ENCODE results near the gene CCDC146.
"Not testable (repeated sequence)": the region's sequence is repeated elsewhere in the genome, so short reads cannot be mapped to it uniquely, and the experiment has no call there.

The CCDC146 gene

DNA sequence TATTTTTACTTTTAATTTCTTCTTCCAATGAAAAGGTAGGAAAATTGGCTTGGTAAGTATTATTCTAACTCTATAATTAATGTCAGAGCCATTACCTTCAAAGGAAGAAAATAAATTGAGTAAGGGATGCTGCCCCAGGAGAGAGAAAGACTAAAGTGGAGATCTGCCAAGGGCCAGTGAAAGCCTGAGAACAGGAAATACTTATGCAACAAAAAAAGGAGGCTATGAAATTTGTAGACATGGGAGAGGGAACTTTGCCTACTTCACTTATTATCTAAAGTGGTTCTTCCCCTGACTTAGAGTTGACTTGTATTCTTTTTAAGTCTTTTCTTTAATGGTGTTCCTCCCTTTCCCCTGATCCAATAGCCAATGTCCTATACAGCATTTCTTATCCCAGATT, 29.8 kb downstream of the CCDC146 start:
- DNase-seq, result not testable (repeated sequence)

DNA sequence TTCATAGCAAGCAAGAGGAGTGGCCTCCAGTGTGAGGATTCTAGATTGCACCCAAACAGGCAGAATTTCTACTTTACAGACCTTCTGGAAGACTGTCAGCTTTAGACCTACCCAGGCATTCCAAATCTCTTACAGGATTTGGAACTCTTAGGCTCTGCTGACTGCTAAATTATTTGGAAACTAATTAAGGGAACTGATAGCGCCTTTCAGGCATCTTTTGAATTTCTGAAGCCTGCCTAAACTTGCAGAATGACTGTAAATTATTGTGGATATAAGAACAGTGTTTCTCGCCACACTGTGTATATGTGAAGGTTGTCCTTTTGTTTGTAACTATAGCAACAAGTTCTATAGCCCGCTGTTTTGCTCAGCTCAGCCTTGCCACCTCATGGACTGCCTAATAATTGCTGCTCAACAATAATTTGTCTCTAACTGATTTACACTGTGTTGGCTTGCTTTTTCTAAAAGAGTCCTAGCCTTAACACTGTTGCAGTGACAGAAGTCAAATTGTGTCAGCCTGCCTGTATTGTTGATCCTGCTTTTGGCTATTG, 32.6 kb downstream of the CCDC146 start:
- peak in 2 of 3 experiments; percentile 34 to 46 for DNase-seq

DNA sequence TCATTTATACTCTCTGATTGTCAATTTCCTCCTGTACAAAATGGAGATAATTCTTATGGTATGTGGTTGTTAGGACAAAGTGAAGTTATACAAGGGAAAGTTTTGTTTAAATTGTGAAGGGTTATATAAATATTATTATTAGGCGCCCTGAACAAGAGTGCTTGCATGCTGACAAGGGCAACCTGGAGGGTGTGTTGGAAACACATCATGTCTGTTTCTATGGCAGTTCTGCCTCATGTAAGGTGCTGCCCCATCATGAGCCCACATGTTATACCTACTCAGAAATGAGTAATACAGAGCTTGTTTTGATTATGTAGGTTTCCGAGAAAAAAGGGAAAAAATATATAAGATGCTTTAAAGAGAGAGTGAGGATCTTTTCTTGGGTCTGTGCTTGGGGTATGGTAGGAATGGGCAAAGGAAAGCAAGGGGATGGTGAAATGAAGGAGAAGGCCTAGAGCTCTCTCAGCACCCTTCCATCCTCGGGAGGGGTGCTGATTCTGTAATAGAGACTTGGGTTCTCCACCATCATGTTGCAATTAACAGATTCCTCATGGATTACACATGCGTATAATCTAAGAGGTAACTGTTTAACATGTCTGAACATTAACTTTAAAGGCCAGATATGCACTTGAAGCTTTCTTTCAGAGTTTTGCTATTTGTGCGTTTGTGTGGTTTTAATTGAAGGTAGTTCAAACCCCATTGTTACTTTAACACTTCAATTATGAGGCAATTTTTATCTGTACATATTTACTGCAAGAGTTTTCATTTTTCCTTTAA, 33.4 kb downstream of the CCDC146 start:
- DNase-seq, result not testable (repeated sequence)

DNA sequence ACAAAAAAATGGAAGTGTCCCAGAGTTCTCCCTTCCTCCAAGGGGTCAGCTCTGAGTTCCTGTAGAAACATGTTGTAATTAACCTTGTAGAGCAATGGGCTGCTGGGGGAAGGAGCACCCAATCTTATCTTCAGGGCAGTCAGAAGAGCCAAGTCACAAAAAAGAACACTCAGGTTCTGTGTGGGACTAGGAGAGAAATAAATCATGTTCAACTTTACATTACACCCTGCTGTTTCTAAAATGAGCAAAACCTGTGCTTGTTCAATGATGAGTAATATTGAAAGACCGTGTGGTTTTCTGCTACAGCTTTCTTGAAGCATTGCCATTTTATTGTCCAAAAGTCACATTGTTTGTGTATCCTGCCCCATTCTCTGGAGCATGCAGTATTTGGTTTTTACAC, 34.6 kb downstream of the CCDC146 start:
- DNase-seq, result not testable (repeated sequence)

DNA sequence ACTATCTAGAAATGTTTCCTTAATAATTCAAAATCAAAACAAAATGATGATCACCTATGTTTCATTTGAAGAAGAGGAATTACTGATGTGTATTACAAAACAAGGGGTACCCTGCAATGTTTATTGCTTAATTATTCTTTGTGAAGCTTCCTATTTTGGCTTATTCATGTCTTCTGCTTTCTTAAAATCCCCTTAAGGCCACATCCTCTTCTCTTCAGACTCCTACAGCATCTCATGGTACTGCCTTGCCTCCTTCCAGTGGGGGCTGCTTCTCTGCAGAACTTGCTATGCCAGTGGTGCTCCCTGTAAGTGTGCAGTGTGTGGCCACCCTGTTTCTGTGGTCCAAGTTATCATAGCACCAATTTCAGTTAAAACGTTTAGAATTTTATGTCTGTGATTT, 35.0 kb downstream of the CCDC146 start:
- DNase-seq, result no peak

DNA sequence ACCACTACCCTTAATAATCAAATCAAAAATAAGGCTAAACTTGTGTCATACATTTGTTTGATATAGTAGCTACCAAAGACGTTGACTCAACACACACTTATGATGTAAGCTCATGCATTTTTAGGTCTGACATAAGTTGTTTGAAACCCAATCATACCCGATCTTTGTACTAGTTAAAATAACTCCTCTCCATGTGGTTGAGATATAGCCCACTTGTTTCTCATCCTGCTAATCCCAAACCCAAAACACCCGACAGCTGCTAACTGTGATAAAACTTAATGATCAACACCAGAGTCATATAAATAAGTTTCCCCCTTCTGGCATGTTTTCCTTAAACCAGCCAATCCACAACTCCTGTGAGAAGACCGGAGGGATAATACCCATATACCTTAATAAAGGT, 48.7 kb downstream of the CCDC146 start:
- not testable (repeated sequence) for DNase-seq

DNA sequence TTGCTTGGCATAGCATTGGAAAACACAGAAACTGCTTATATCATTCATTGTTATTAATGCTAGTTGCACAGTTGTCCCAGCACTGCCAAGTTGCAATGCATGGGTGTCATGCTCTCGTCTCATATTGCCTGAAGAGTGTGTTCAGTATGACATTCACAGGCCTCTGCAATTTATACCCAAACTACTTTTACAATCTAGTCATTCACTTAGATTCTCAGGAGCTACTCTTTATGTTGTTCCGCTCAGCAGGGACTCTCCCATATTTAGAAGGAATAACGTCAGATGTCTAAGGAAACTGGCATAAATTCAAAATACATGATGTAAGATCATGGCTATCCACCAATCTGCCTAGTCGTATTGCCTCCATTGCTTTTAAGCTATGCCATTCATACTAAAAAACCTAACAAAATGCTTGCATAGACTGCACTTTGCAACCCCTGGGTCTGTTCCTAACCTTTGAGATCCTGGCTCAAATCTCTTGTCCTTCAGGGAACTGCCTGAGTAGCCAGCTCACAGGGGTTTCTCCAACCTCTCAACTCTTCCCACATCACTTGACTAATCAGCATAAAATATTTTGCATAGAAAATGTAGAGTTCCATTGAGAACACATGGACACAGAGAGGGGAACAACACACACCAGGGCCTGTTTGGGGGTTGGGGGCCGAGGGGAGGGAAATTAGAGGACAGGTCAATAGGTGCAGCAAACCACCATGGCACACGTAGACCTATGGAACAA, 50.2 kb downstream of the CCDC146 start:
- DNase-seq, result not testable (repeated sequence)

DNA sequence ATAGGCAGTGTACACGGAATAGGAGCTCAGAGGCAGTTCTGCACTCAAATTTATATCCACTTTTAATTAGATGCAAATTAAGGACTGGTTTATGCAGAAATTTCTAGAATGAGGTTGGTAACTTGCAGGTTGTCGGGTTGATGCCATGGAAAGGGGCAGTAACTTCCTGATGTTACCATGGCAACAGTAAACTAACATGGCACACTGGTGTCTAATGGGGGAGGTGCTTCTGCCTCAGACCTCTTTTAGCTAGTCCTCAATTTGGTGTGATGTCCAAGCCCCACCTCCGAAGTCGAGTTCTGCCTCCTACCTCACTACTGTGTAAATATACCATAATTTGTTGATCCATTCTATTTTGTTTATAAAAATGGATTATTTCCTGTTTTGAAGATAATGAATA, 52.0 kb downstream of the CCDC146 start:
- DNase-seq, result not testable (repeated sequence)

DNA sequence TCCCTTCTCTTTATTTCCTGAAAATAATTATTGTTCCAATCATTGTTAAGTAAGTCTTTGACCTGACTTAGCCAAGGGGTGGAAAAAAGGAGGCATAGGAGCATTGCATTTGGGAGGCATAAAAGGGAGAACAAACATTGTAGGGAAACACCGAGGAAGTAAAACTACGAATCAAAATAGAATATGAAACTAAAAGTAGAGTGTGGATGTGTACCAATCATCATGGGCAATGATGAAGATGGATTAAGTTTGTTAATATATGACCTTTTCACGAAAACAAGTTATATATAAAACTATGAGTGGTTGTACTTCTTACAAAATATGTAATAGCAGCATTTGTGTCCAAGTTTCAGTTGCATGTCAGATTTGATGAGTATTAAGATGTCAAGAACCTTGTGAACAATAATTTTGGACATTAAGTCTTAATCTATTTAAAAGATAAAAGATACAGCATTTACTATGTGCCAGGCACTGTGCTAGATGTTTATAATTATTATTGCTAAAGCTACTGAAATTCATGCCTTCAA, 52.9 kb downstream of the CCDC146 start:
- DNase-seq, result not testable (repeated sequence)

DNA sequence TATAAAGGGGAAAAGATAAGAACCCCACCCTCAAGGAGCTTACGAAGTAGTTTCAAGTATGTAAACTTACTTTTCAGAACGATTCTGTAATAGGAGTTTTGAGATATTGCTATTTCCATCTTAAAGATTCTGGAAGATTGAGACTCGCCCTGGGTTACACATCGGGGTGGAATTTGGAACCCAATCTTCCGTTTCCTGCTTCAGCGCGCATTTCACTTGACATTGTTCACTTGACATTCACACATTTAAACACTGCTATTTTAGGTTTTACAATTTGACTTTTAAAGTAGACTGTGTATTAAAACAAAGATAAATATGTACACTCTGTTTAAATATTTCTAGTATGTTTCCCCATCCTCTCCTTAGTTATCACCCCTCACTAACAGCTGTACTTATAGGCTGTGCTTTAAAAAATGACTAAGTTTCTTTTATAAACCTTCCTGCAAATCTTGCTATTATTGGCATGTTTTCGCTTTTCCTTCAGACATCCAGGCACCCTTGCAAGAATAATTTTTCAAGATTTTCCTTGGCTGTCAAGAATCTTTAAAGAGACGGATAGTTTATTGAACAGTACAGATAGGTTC, 55.0 kb downstream of the CCDC146 start:
- DNase-seq, result not testable (repeated sequence)

DNA sequence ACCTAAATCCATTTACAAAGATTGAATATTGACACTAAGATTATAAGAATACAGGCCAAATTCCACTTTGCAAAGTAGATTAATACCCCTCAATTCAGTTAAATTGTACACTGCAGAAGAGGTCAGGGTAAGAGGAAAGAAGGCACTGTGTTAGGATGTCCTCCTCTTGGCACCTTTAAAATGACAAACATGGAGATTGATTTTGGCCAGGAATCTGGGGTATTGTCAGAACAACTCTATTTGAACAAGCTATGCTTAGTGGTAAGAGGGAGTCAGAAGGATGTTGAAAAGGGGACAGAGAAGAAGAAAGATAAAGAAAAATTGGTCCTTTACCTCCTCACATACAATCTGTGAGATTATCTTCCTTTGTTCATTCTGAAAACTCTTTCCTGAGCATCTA, 55.6 kb downstream of the CCDC146 start:
- DNase-seq, result not testable (repeated sequence)

DNA sequence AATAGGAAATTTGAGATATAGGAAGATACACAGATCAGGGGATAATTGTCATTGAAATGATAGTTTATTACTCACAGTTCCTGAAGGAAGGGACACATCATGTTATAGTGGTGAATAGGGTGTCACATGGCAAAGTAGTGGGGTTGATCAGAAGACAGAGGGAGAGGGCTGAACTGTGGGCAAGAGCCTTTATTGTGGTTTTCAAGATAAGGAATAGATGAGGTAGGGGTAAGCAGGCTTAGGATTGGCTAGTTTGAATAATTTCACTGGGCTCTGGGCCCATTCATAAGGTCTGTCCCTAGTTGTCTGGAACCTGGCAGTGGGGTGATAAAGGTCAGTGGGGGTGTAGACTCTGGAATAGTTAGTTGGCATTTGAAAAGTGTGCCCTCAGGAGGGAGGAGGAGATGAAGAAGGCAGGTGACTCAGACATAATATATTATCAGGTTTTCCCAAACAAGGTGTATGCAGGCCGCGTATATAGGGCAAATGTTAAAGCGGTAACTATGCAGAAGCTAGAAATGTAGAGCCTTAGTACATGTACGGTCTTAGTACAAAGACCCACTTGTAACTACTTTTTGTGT, 58.7 kb downstream of the CCDC146 start:
- no peak for DNase-seq

DNA sequence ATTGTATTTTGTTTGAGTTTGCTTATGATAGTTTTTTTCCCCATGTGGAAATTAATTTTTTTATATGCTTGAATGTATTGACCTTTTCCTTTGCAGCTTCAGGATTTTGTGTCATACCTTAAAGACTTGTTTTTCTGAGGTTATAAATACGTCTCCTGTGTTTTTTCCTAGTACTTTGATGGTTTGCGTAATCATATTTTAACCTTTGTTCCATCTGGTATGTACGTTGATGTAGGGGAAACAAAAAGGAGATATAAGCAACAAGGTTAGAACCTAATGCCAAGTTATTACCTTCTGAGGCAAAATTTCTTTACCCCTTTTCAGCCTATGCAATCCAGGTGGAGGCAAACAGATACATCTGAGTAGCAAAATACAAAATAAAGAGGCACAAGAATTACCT, 59.3 kb downstream of the CCDC146 start:
- DNase-seq, result no peak

DNA sequence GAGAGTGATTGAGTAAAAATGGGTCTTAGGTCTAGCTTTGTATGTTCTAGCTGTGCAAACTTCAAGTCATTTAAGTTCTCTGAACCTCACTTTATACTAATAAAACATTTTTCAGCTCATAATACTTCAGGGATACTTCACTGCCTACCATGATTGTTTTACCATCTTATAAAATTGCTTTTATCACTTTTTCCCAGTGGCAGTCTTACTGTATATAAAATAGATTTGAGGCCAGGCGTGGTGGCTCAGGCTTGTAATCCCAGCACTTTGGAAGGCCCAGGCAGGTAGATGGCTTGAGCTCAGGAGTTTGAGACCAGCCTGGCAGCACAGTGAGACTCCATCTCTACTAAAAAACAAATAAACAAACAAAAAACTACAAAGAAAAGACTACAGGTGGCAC, 59.8 kb downstream of the CCDC146 start:
- DNase-seq, result no peak

DNA sequence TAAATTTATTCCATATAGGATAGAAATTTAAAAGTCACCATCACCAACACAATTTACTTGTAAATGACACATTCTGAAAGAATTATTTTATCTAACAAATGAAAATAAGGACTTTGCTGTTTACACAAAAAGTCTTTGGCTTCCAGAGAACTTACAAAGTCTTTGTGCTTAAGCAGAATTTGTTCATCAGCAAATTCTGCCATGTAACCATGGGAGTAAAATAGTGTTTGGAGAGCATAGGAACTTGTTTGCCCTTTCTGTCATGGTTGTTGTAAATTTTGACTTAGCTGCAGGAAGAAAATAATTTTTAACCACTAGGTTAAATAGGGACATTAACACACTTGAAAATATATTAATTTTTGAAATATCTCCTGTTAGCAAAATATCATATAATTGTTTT, 62.0 kb downstream of the CCDC146 start:
- no peak for DNase-seq

DNA sequence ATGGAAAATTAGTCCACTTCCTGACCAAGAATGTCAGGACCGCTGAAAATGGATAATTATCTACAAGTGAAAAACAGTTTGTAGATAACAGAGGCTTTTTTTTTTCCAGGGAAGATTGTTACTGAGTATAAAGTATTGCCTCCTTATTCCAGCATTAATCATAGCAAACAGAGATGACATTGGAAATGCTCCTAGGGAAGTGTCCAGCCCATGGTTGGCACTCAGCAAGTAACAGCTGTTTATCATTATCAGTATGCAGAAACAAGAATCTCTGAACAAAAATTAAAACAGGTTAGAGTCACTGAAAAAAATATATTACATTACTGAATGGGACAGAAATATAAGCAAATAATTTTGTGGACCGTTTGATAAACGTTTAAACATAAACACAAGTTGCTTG, 62.6 kb downstream of the CCDC146 start:
- DNase-seq, result no peak

DNA sequence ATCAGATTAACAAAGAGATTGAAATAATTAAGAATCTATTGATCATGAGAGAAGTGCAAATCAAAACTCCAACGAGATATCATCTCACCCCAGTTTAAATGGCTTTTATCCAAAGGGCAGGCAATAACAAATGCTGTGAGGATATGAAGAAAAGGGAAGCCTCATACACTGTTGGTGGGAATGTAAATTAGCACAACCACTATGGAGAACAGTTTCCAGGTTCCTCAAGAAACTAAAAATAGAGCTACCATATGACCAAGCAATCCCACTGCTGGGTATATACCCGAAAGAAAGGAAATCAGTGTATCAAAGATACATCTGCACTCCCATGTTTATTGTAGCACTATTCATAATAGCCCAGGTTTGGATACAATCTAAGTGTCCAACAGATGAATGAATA, 63.5 kb downstream of the CCDC146 start:
- no peak for DNase-seq

DNA sequence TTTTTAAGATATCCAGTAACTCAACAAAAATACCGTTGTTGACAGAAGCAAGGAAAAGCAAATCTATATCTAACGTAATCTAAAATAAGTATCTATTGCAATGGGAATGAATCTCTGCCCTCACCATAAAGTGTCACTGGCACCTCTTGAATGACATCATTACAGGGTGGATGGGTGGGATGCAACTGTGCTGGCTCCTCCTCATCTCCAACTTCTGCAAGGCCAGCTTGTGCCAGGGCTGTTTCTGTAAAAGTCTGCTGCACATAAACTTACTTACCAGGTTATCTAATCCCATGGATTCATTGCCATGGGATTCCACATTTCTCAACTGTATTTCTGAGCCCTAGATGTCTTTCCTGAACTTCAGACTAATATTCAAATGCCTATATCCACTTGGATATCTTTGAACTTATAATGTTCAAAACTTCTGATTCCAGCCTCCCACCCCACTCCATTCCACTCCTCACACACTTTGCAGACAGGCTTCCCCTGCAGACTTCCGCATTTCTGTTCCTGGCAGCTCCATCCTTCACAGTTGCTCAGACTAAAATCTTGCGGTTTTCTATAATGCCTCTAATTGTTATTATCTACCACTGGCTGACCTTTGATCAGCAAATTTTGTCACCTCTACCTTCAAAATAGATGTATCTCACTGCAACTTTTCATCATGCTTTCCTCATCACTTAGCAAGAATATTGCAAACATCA, 66.5 kb downstream of the CCDC146 start:
- DNase-seq, result no peak

DNA sequence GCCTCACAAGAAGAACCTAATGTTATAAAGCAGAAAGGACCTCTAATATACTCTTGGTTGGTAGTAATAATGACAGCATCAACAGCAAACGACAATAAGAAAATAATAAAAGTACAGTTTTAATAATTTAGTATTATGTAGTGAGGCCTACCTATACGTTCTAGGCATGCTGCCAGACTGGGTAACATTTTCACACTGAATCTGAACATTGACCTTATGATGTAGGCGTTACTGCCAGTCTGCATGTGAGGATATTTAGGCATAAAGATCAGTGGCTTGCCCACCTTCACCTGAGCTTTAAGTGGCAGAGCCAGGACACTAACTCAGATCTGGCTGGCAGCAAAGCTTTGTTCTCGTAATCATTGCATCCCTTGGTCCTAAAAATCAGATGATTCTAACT, 74.7 kb downstream of the CCDC146 start:
- DNase-seq, result no peak

DNA sequence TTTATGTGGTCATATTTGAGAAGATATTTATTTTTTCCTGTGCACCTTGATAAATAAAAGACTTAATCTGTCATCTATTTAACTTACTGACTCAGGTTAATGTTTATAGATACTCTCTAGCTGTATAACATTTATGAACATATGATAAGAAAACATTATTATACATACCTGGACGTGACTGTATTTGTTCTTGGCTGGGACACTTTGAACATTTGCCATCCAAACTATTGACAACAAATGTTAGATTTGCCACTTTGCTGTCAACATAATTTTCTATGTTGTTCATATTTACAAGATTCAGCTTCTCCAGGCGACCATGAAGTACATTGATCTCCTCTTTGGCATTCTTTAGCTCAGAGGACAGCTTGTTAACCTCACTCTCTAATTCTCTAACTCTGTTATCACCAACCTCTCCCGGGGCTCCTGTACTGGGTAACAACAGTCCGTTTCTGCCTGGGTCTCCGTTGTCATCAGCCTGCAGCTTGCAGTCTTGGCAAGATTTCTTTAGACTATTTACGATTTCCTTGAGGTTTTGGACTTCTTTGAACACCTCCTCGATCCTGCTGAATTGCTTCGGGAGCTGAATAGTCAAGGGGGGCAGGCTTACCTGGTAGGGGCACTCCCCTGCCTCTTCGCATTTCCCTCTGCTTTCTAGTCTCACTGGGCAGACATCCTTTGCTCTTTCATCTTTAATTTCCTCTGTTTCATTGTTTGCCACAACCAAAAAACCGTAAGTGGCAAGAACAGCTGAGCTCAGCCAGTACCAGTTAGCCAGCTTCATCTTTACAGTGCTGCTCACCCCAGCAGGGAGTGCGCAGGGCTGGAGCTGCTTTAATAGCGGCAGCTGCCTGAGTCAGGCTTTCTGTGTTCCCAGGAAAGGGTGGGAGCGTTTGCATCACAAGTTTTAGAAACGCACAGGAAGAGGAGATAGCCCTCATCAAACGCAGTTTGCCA, 76.9 kb downstream of the CCDC146 start, which contains the start of gene FGL2:
FGL2 (minus strand) TSS at position 807 of the 954 bp plus-strand sequence; CDS start at position 781, 26 bp downstream.
- peak in 2 of 3 experiments; percentile 57 to 77 for DNase-seq

DNA sequence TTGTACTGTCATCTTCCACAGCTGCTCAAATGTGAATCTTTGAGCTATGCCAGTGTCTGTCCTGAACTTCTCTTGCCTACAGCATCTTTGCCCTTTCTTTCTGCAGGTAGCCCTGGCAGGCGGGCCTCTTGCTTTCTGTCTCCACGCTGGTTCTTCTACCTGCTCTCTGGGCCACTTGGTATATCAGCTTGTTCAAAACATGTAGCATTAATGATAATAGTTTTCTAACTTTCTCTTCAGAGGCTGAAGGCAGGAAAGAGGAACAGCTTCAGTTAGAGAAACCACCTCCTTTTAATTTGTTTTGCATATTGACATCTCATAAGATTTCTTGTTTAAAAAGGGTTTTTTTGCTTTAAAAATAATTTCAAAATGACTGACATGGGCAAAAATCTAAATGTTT, 78.1 kb downstream of the CCDC146 start:
- no peak for DNase-seq

All from NCI-H1417 (cell line).